Measurements from ENCODE around the gene TBC1D14.

TBC1D14 gene

GRCh38 chr4:6891436-6892170, 18.0 kb upstream of the TBC1D14 start:
- no peak overlapping the region for H3K27ac ChIP-seq

GRCh38 chr4:6892190-6892908, 17.3 kb upstream of the TBC1D14 start:
- H3K27ac ChIP-seq: no peak overlapping the region
- TF ChIP-seq ZFX (IDR thresholded peaks at IDR 0.05): no peak
- TF ChIP-seq, protein P1, sequence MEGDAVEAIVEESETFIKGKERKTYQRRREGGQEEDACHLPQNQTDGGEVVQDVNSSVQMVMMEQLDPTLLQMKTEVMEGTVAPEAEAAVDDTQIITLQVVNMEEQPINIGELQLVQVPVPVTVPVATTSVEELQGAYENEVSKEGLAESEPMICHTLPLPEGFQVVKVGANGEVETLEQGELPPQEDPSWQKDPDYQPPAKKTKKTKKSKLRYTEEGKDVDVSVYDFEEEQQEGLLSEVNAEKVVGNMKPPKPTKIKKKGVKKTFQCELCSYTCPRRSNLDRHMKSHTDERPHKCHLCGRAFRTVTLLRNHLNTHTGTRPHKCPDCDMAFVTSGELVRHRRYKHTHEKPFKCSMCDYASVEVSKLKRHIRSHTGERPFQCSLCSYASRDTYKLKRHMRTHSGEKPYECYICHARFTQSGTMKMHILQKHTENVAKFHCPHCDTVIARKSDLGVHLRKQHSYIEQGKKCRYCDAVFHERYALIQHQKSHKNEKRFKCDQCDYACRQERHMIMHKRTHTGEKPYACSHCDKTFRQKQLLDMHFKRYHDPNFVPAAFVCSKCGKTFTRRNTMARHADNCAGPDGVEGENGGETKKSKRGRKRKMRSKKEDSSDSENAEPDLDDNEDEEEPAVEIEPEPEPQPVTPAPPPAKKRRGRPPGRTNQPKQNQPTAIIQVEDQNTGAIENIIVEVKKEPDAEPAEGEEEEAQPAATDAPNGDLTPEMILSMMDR (conservative IDR thresholded peaks at IDR 0.05): no peak

More at GRCh38 chr4:6891436-6892170, 18.0 kb upstream of the TBC1D14 start:
- TF ChIP-seq ZFX (IDR thresholded peaks at IDR 0.05): no peak
- TF ChIP-seq, protein P1 (conservative IDR thresholded peaks at IDR 0.05): no peak

DNA sequence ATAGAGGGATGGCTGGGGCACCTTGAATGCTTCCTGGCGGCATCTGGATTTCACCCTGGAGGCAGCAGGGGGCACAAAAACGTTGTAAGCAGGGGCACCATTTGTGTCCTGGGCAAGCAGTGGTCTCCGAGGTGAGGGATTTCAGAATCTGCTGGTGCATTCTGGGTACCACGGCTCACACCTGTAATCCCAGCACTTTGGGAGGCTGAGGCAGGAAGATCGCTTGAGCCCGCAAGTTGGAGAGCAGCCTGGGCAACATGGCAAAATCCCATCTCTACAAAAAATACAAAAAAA, 16.8 kb upstream of the TBC1D14 start:
- TF ChIP-seq, protein P1 (conservative IDR thresholded peaks at IDR 0.05): no peak
- TF ChIP-seq ZFX (IDR thresholded peaks at IDR 0.05): no peak

GRCh38 chr4:6893449-6894085, 16.1 kb upstream of the TBC1D14 start:
- H3K27ac ChIP-seq: no peak overlapping the region
- no peak for TF ChIP-seq ZFX (IDR thresholded peaks at IDR 0.05)
- TF ChIP-seq, protein P1 (conservative IDR thresholded peaks at IDR 0.05): no peak

More for the DNA sequence above, 16.8 kb upstream of the TBC1D14 start:
- H3K27ac ChIP-seq: no peak overlapping the region

- H3K27ac ChIP-seq: no peak overlapping the region
These were observed 15.5 kb upstream of the TBC1D14 start for GRCh38 chr4:6894086-6894478.

DNA sequence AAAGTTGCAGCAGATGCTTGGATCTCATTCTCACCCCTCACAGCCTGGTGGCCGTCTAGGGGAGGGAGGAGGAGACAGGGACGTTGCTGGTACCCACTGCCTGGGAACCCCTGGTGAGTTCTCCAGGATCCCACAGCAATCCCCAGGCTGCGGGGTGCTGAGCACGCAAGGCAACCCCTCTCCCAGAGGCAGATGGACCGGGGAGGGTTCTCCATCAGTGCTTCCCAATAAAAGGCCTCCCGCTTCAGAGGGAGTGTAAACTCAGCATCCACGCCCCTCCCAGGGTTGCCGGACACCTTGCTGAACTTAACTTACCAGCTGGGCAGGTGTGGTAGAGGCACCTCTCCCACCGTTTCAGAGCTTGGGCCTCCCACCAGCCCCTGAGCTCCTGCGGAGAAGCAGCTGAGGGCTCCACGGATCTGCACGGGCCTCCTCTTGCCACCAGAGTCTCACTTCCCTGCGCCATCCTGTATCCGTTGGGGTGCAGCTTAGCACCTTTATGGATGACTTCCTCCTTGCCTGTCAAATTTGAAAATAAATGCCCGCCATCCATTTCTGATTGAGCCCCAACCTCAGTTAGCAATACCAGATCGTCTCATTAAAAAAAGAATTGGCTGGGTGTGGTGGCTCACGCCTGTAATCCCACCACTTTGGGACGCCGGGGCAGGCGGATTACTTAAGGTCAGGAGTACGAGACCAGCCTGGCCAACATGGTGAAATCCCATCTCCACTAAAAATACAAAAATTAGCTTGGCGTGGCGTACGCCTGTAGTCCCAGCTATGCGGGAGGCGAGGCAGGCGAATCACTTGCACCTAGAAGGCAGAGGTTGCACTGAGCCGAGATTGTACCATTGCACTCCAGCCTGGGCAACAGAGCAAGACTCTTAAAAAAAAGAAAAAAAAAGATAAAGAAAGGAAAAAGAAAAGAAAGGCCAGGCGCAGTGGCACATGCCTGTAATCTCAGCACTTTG, 14.8 kb upstream of the TBC1D14 start:
- TF ChIP-seq, protein P1 (conservative IDR thresholded peaks at IDR 0.05): no peak
- TF ChIP-seq ZFX (IDR thresholded peaks at IDR 0.05): no peak
- no peak overlapping the region for H3K27ac ChIP-seq

More at GRCh38 chr4:6894086-6894478, 15.5 kb upstream of the TBC1D14 start:
- TF ChIP-seq ZFX (IDR thresholded peaks at IDR 0.05): no peak
- TF ChIP-seq, protein P1 (conservative IDR thresholded peaks at IDR 0.05): no peak
